HEK293 (cell line): ENCODE data around the gene GSK3B.
A peak's percentile ranks its signal among the peaks of the same experiment; 100 is the strongest.

ENCODE experiments used
- BCL11A ChIP-seq: fragments of 450-650 bp; formaldehyde crosslinking; IDR thresholded peaks from 2 replicates; pipeline ENCODE4 v1.5.1; 2016; ENCODE audit warnings: low read depth, missing biosample characterization, missing genetic modification characterization
- BCL6B ChIP-seq: fragments of 450-650 bp; formaldehyde crosslinking; IDR thresholded peaks from 2 replicates; pipeline ENCODE4 v1.5.1; 2017; ENCODE audit warnings: missing biosample characterization, missing genetic modification characterization
- GFI1B ChIP-seq: fragments of 450-650 bp; formaldehyde crosslinking; IDR thresholded peaks from 2 replicates; pipeline ENCODE4 v1.5.1; 2016; ENCODE audit warnings: missing biosample characterization, missing genetic modification characterization
- KLF8 ChIP-seq: fragments of 450-650 bp; formaldehyde crosslinking; IDR thresholded peaks from 2 replicates; pipeline ENCODE4 v1.5.1; 2016; ENCODE audit warnings: missing biosample characterization, missing genetic modification characterization
- MEIS1 ChIP-seq: sonication (generic); formaldehyde crosslinking; IDR thresholded peaks from 2 replicates; pipeline ENCODE4 v1.8.1; 2022; ENCODE audit warnings: missing genetic modification reagents, mild to moderate bottlenecking, borderline replicate concordance
- SP2 ChIP-seq: fragments of 450-650 bp; formaldehyde crosslinking; IDR thresholded peaks from 2 replicates; pipeline ENCODE4 v1.5.1; 2016; ENCODE audit warnings: missing biosample characterization, missing genetic modification characterization
- SP3 ChIP-seq: fragments of 450-650 bp; formaldehyde crosslinking; IDR thresholded peaks from 2 replicates; pipeline ENCODE4 v1.5.1; 2016; ENCODE audit warnings: missing biosample characterization, missing genetic modification characterization
- TRIM28 ChIP-seq: IDR thresholded peaks from 2 replicates; pipeline ENCODE4 v1.6.1; 2011; ENCODE audit warnings: low read length, control low read depth, borderline replicate concordance
- ZBTB8A ChIP-seq: fragments of 450-650 bp; formaldehyde crosslinking; IDR thresholded peaks from 2 replicates; pipeline ENCODE4 v1.5.1; 2016; ENCODE audit warnings: missing biosample characterization, missing genetic modification characterization
- ZIC2 ChIP-seq: fragments of 450-650 bp; formaldehyde crosslinking; IDR thresholded peaks from 2 replicates; pipeline ENCODE4 v1.5.1; 2016; ENCODE audit warnings: missing biosample characterization, missing genetic modification characterization
- ZNF132 ChIP-seq: fragments of 450-650 bp; formaldehyde crosslinking; IDR thresholded peaks from 2 replicates; pipeline ENCODE4 v1.5.1; 2017; ENCODE audit warnings: missing biosample characterization, missing genetic modification characterization, borderline replicate concordance
- ZNF146 ChIP-seq: fragments of 450-650 bp; formaldehyde crosslinking; IDR thresholded peaks from 2 replicates; pipeline ENCODE4 v1.5.1; 2016; ENCODE audit warnings: missing biosample characterization, missing genetic modification characterization
- ZNF148 ChIP-seq: fragments of 450-650 bp; formaldehyde crosslinking; IDR thresholded peaks from 2 replicates; pipeline ENCODE4 v1.5.0; 2017; ENCODE audit warnings: missing biosample characterization, missing genetic modification characterization, borderline replicate concordance
- ZNF155 ChIP-seq: fragments of 450-650 bp; formaldehyde crosslinking; IDR thresholded peaks from 2 replicates; pipeline ENCODE4 v1.5.1; 2016; ENCODE audit warnings: missing biosample characterization, missing genetic modification characterization
- ZNF16 ChIP-seq: fragments of 450-650 bp; formaldehyde crosslinking; IDR thresholded peaks from 2 replicates; pipeline ENCODE4 v1.5.1; 2016; ENCODE audit warnings: low read depth, missing biosample characterization, missing genetic modification characterization
- ZNF174 ChIP-seq: fragments of 450-650 bp; formaldehyde crosslinking; IDR thresholded peaks from 2 replicates; pipeline ENCODE4 v1.5.0; 2017; ENCODE audit warnings: missing biosample characterization, mild to moderate bottlenecking, missing genetic modification characterization
- ZNF18 ChIP-seq: fragments of 450-650 bp; formaldehyde crosslinking; IDR thresholded peaks from 2 replicates; pipeline ENCODE4 v1.5.1; 2016; ENCODE audit warnings: missing biosample characterization, missing genetic modification characterization
- ZNF2 ChIP-seq: fragments of 450-650 bp; formaldehyde crosslinking; IDR thresholded peaks from 2 replicates; pipeline ENCODE4 v1.5.1; 2016; ENCODE audit warnings: missing biosample characterization, missing genetic modification characterization
- ZNF23 ChIP-seq: fragments of 450-650 bp; formaldehyde crosslinking; IDR thresholded peaks from 2 replicates; pipeline ENCODE4 v1.5.1; 2016; ENCODE audit warnings: missing biosample characterization, missing genetic modification characterization, borderline replicate concordance
- ZNF274 ChIP-seq, 2 experiments: fragments of 200-500 bp in 1 of 2; fragments of 450-650 bp in 1 of 2; sonication (Bioruptor generic) in 1 of 2; formaldehyde crosslinking in 1 of 2; IDR thresholded peaks; 2 replicates each; pipeline versions ENCODE4 v1.5.1 to v1.6.1; 2014 to 2016; ENCODE audit warnings: borderline replicate concordance in 1 of 2, inconsistent platforms in 1 of 2, low read length in 1 of 2, missing biosample characterization in 1 of 2, missing genetic modification characterization in 1 of 2
- ZNF324 ChIP-seq: fragments of 450-650 bp; formaldehyde crosslinking; IDR thresholded peaks from 2 replicates; pipeline ENCODE4 v1.5.1; 2016; ENCODE audit warnings: missing biosample characterization, missing genetic modification characterization
- ZNF341 ChIP-seq: fragments of 450-650 bp; formaldehyde crosslinking; IDR thresholded peaks from 2 replicates; pipeline ENCODE4; 2016; ENCODE audit warnings: low read depth, missing biosample characterization, missing genetic modification characterization
- ZNF37A ChIP-seq: fragments of 450-650 bp; IDR thresholded peaks from 2 replicates; pipeline ENCODE4 v1.5.1; 2018; ENCODE audit warnings: missing biosample characterization, missing genetic modification characterization
- ZNF404 ChIP-seq: fragments of 450-650 bp; formaldehyde crosslinking; IDR thresholded peaks from 2 replicates; pipeline ENCODE4 v1.5.1; 2017; ENCODE audit warnings: missing biosample characterization, missing genetic modification characterization
- ZNF416 ChIP-seq: fragments of 450-650 bp; formaldehyde crosslinking; IDR thresholded peaks from 2 replicates; pipeline ENCODE4 v1.5.1; 2016; ENCODE audit warnings: missing biosample characterization, missing genetic modification characterization
- ZNF473 ChIP-seq: fragments of 450-650 bp; formaldehyde crosslinking; IDR thresholded peaks from 2 replicates; pipeline ENCODE4 v1.5.1; 2017; ENCODE audit warnings: missing biosample characterization, missing genetic modification characterization
- ZNF548 ChIP-seq: fragments of 450-650 bp; formaldehyde crosslinking; IDR thresholded peaks from 2 replicates; pipeline ENCODE4 v1.5.1; 2016; ENCODE audit warnings: missing biosample characterization, missing genetic modification characterization
- ZNF555 ChIP-seq: fragments of 450-650 bp; formaldehyde crosslinking; conservative IDR thresholded peaks from 2 replicates; pipeline ENCODE4 v1.5.1; 2017; ENCODE audit warnings: missing biosample characterization, mild to moderate bottlenecking, missing genetic modification characterization, inconsistent platforms
- ZNF558 ChIP-seq: fragments of 450-650 bp; formaldehyde crosslinking; IDR thresholded peaks from 2 replicates; pipeline ENCODE4 v1.5.1; 2016; ENCODE audit warnings: missing biosample characterization, missing genetic modification characterization
- ZNF596 ChIP-seq: fragments of 450-650 bp; IDR thresholded peaks from 2 replicates; pipeline ENCODE4 v1.5.0; 2018; ENCODE audit warnings: missing biosample characterization, mild to moderate bottlenecking, missing genetic modification characterization, moderate library complexity
- ZNF624 ChIP-seq: fragments of 450-650 bp; formaldehyde crosslinking; IDR thresholded peaks from 2 replicates; pipeline ENCODE4 v1.5.1; 2017; ENCODE audit warnings: missing biosample characterization, missing genetic modification characterization
- ZNF629 ChIP-seq: fragments of 450-650 bp; formaldehyde crosslinking; IDR thresholded peaks from 2 replicates; pipeline ENCODE4 v1.5.1; 2017; ENCODE audit warnings: missing biosample characterization, missing genetic modification characterization
- ZNF785 ChIP-seq: fragments of 450-650 bp; formaldehyde crosslinking; IDR thresholded peaks from 2 replicates; pipeline ENCODE4 v1.5.1; 2016; ENCODE audit warnings: missing biosample characterization, missing genetic modification characterization
- ZNF837 ChIP-seq: fragments of 450-650 bp; formaldehyde crosslinking; IDR thresholded peaks from 2 replicates; pipeline ENCODE4 v1.5.1; 2016; ENCODE audit warnings: missing biosample characterization, missing genetic modification characterization
- ZNF843 ChIP-seq: fragments of 450-650 bp; formaldehyde crosslinking; IDR thresholded peaks from 2 replicates; pipeline ENCODE4 v1.5.1; 2016; ENCODE audit warnings: missing biosample characterization, missing genetic modification characterization
- ZSCAN4 ChIP-seq: fragments of 450-650 bp; formaldehyde crosslinking; IDR thresholded peaks from 2 replicates; pipeline ENCODE4 v1.5.1; 2017; ENCODE audit warnings: missing biosample characterization, missing genetic modification characterization

Gene GSK3B

GRCh38 chr3:120095226-120095978, 1.2 kb upstream of the GSK3B start (continued):
- TF ChIP-seq ZNF148 (tag by site-specific recombination): no peak
- peak; percentile 63 for TF ChIP-seq ZNF2 (tag by site-specific recombination)
- no peak for TF ChIP-seq ZNF18 (tag by site-specific recombination)
- 0 out of 2 replicates have a peak, but pooled peaks have one; percentile 38 for TF ChIP-seq ZNF596 (tag by site-specific recombination)
- no peak for TF ChIP-seq MEIS1 (CRISPR knock-in tag)
- no peak for TF ChIP-seq ZNF274 (IDR thresholded peaks at IDR 0.05; ENCODE audit: low read length)
- TF ChIP-seq ZNF274 (tag by site-specific recombination; IDR thresholded peaks at IDR 0.05; ENCODE audit: borderline replicate concordance): no peak
- TF ChIP-seq BCL11A (tag by site-specific recombination): no peak
- TF ChIP-seq ZNF624 (tag by site-specific recombination): no peak
- TF ChIP-seq ZNF558: no peak
- no peak for TF ChIP-seq ZNF23 (tag by site-specific recombination)
- no peak for TF ChIP-seq ZNF404 (tag by site-specific recombination)
- no peak for TF ChIP-seq TRIM28
- TF ChIP-seq ZNF555: no peak
- TF ChIP-seq ZNF174 (tag by site-specific recombination): no peak
- no peak for TF ChIP-seq ZNF837 (tag by site-specific recombination)
- TF ChIP-seq GFI1B (tag by site-specific recombination): no peak
- 0 out of 2 replicates have a peak, but pooled peaks have one; percentile 28 for TF ChIP-seq ZNF341 (tag by site-specific recombination)
- peak; percentile 44 for TF ChIP-seq ZNF629 (tag by site-specific recombination)
- no peak for TF ChIP-seq ZNF37A (tag by site-specific recombination)
- no peak for TF ChIP-seq ZNF146
- TF ChIP-seq ZNF16 (tag by site-specific recombination): no peak
- no peak for TF ChIP-seq ZNF132 (tag by site-specific recombination)
- no peak for TF ChIP-seq ZNF843 (tag by site-specific recombination)
- no peak for TF ChIP-seq BCL6B (tag by site-specific recombination)
- no peak; the same call in 1 of the 2 replicates for TF ChIP-seq SP3 (tag by site-specific recombination)
- TF ChIP-seq ZNF548 (tag by site-specific recombination): no peak
- TF ChIP-seq SP2 (tag by site-specific recombination): peak; percentile 5
- TF ChIP-seq ZIC2 (tag by site-specific recombination): peak; percentile 16; the same call in 1 of the 2 replicates
- TF ChIP-seq KLF8: peak; percentile 75; the same call in 1 of the 2 replicates
- no peak for TF ChIP-seq ZNF473 (tag by site-specific recombination)
- TF ChIP-seq ZNF785 (tag by site-specific recombination): no peak
- TF ChIP-seq ZNF324 (tag by site-specific recombination): 0 out of 2 replicates have a peak, but pooled peaks have one; percentile 2
- no peak for TF ChIP-seq ZNF155 (tag by site-specific recombination)
- peak; percentile 19; the same call in 1 of the 2 replicates for TF ChIP-seq ZSCAN4 (tag by site-specific recombination)
- TF ChIP-seq ZNF416 (tag by site-specific recombination): no peak
- TF ChIP-seq ZBTB8A (tag by site-specific recombination): peak; percentile 82
